ENCODE measurements around the gene CHPF.

The CHPF gene

DNA sequence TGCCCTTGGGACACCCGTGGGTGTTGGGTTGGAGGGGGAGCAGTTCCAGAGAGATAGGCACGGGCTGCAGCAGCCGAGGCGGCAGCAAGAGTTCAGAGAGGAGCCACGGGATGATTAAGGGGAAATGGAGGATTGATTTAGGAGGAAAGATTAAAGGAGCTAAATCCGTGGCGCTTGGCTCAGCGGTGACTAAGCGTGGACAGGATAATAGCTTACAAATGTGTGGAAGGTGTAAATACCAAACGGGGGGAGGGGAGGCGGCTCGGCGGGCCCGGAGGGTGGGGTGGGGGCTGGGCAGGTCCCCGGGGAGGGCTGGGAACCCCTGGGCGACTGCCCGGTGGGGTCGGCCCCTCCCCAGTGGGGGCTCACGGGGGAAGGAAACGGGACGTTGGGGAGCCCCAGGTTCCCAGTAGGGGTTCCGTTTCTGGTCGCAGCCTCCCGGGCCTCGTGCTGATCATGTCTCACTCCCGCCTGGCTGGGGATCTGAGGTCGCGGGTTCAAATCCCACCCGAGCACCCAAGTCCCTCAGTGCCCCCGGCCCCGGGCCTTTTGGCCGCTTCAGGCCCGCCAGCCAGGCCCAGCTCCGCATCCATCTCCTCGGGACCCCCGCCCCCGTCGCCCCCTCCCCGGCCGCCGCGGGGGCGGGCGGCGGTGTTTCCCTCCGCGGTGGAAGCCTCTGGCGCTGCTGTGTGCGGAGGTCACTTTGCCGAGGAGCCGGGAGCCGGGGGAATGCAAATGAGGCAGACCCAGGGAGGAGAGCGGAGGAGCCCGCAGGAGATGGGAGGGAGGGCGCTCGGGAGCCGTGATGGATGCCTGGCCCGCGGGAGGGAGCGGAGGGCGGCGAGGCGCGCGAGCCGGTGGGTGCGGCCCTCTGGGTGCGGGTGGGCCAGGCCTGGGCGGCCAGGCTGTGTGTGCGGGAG lies 21.2 kb downstream of the CHPF start:
- H3K27ac ChIP-seq (ENCODE audit: insufficient read depth, low read depth, low read length, poor library complexity, severe bottlenecking): no peak overlapping the region
- 7 to 8% methylated on average over 70 of the region's 70 CpGs for WGBS, 2 experiments
- H3K9me3 ChIP-seq (ENCODE audit: control insufficient read depth, low read length): no peaks in the 10 kb centered on the region
- H3K36me3 ChIP-seq (ENCODE audit: control insufficient read depth, insufficient read depth, low read length): no peaks in the 10 kb centered on the region
- H3K27me3 ChIP-seq (ENCODE audit: control insufficient read depth, insufficient read depth, low read length, poor library complexity, severe bottlenecking): peaks cover 22% of the 10 kb centered on the region
- peaks cover 46% of the 10 kb centered on the region for H3K4me1 ChIP-seq (ENCODE audit: control insufficient read depth, insufficient read depth, low read length)
- peak overlapping the region; percentile 22 for H3K4me3 ChIP-seq (ENCODE audit: insufficient read depth, low read depth, low read length)

DNA sequence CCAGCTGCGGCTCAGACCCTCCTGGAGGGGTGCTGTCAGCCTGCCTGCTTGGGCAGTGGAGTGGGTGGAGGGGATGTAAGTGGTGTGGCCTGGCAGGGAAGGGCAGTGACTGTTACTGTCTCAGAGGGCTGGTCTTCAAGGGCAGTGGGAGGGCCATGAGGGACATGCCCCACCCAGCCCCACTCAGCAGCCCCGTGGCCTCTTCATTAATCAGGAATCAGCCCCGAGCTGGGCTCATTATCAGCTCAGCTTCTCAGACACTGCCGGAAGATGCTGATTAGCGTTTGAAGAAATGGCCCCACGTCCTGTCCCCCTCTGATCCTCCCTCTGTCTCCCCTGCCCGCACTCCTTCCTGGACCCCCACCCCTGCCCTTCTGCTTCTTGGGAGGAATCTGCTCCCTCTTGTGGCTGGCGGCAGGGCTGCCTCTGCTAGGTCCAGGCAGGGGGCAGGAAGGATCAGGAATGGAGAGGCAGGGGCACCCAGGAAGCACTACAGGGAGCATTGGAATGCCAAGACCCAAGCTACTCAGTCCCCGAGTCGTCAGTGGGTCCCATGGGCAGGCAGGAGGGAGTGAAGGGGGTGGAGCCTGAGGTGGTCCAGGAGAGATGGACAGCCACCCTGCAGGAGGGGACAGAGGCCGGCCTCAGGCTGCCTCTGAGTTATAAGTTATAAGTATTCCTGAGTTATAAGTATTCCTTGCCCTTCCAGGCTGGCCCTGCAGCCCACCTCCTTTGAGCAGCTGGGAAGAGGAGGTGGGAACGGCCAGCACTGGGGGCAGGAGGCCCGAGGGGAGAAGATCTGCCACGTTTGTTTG lies 22.3 kb downstream of the CHPF start:
- H3K36me3 ChIP-seq (ENCODE audit: control insufficient read depth, insufficient read depth, low read length): no peaks in the 10 kb centered on the region
- no peaks in the 10 kb centered on the region for H3K9me3 ChIP-seq (ENCODE audit: control insufficient read depth, low read length)
- H3K4me1 ChIP-seq (ENCODE audit: control insufficient read depth, insufficient read depth, low read length): peaks cover 40% of the 10 kb centered on the region
- no peak overlapping the region for H3K4me3 ChIP-seq (ENCODE audit: insufficient read depth, low read depth, low read length)
- H3K27ac ChIP-seq (ENCODE audit: insufficient read depth, low read depth, low read length, poor library complexity, severe bottlenecking): no peak overlapping the region
- H3K27me3 ChIP-seq (ENCODE audit: control insufficient read depth, insufficient read depth, low read length, poor library complexity, severe bottlenecking): peaks cover 22% of the 10 kb centered on the region
- WGBS, 2 experiments: 13 to 20% methylated on average over 13 to 14 of the region's 14 CpGs

DNA sequence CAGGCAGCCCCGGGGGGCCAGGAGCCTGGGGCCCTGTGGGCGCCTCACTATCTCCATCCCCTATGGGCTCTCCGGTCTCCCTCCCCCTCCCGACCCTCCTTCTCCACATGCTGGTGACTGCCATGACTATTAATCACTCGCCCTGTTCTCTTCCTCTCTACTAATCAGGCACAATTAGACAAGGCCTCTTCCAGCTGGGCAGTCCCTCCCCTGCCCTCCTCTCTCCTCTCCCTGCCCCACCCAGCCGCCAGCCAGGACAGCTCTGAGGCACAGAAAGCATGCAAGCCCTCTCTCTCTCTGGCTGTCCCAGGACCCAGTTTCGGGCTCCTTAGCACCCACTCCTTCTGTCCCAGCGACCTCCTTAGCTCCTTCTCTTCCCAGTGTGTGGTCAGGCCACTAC lies 23.5 kb downstream of the CHPF start:
- no peak overlapping the region for H3K27ac ChIP-seq (ENCODE audit: insufficient read depth, low read depth, low read length, poor library complexity, severe bottlenecking)
- peaks cover 35% of the 10 kb centered on the region for H3K4me1 ChIP-seq (ENCODE audit: control insufficient read depth, insufficient read depth, low read length)
- H3K4me3 ChIP-seq (ENCODE audit: insufficient read depth, low read depth, low read length): no peak overlapping the region
- H3K27me3 ChIP-seq (ENCODE audit: control insufficient read depth, insufficient read depth, low read length, poor library complexity, severe bottlenecking): peaks cover 22% of the 10 kb centered on the region
- WGBS, 2 experiments: 71 to 75% methylated on average over 8 of the region's 8 CpGs
- H3K36me3 ChIP-seq (ENCODE audit: control insufficient read depth, insufficient read depth, low read length): no peaks in the 10 kb centered on the region
- H3K9me3 ChIP-seq (ENCODE audit: control insufficient read depth, low read length): no peaks in the 10 kb centered on the region

DNA sequence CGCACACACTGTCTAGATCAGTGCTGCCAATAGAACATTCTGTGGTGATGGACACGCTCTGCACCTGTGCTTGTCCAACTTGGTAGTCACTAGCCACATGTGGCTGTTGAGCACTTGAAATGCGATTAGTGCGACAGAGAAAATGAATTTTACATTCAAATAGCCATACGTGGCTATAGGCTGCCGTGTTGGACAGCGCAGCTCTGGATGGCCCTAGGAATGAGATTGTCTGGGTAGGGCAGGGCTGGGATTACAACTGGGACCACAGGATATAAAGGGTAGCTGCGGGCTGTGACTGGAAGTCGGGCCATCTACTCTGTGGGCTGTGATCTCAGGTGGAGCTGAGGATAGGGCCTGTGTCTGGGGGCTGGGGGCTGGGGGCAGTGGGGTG lies 24.1 kb downstream of the CHPF start:
- H3K4me3 ChIP-seq (ENCODE audit: insufficient read depth, low read depth, low read length): no peak overlapping the region
- no peaks in the 10 kb centered on the region for H3K9me3 ChIP-seq (ENCODE audit: control insufficient read depth, low read length)
- no peaks in the 10 kb centered on the region for H3K36me3 ChIP-seq (ENCODE audit: control insufficient read depth, insufficient read depth, low read length)
- 87 to 90% methylated on average over 9 of the region's 9 CpGs for WGBS, 2 experiments
- H3K4me1 ChIP-seq (ENCODE audit: control insufficient read depth, insufficient read depth, low read length): peaks cover 34% of the 10 kb centered on the region
- no peak overlapping the region for H3K27ac ChIP-seq (ENCODE audit: insufficient read depth, low read depth, low read length, poor library complexity, severe bottlenecking)
- peaks cover 28% of the 10 kb centered on the region for H3K27me3 ChIP-seq (ENCODE audit: control insufficient read depth, insufficient read depth, low read length, poor library complexity, severe bottlenecking)

DNA sequence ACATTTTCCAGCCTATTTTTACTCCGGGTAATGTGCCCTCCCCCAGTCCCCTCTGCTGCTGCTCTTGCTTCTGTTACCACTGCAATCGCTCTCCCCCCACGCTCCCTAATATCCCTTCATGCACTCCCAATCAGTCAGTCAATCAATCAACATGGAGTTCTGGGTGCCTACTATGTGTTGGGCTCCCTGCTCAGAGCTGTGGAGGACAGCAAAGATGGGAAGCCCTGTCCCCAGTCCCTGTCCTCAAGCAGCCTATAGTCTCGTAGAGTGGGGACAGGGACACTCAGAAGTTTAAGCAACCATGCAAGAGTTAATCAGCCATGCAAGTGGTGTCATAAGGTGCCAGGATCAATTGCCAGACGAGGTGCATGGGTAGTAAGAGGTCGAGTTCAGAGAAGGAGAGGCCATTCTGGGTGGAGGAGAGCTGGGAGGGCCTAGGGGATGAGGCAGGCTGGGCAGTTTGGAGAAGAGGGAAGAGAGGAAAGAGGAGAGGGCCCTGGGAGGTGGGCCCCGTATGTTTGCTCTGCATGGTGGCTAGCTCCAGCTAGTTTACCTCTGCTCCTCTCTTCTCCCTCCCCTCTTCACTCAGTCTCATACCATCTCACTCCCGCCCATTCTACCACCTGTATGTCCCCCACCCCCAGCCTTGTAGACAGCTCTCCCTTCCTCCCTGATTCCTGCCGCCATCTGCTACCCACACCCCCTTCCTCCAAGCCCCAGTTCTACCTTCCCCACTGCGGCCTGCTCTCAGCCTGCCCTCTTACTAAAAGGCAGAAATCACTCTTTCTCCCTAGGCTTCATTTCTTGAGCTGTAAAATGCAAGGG lies 25.4 kb downstream of the CHPF start:
- 71 to 78% methylated on average over 10 of the region's 10 CpGs for WGBS, 2 experiments
- Histone ChIP-seq H3K4me1 (ENCODE audit: control insufficient read depth, insufficient read depth, low read length) (peaks cover 46% of the 10 kb centered on the region), H3K4me3 (ENCODE audit: insufficient read depth, low read depth, low read length) (no peak overlapping the region), H3K9me3 (ENCODE audit: control insufficient read depth, low read length) (no peaks in the 10 kb centered on the region), H3K36me3 (ENCODE audit: control insufficient read depth, insufficient read depth, low read length) (no peaks in the 10 kb centered on the region), H3K27me3 (ENCODE audit: control insufficient read depth, insufficient read depth, low read length, poor library complexity, severe bottlenecking) (peaks cover 33% of the 10 kb centered on the region), H3K27ac (ENCODE audit: insufficient read depth, low read depth, low read length, poor library complexity, severe bottlenecking) (no peak overlapping the region)

DNA sequence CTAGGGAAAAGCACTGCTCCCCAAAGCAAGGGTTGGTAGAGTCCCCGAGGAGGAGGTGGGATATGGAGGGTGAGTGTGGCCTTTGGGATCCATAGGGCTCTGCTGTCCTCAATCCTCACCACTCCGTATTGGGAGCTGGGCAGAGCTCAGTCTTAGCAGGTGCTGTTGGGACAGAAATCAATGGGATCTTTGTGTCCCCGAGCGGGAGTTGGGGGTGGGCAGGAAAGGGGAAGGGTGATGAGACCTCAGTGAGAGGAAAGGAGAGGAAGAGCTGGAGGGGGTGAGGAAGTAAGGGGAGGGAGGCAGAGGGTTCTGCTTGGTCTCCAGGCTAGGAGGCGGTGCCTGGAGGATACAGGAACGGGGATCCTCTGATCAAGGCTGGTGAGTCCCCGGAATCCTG lies 26.7 kb downstream of the CHPF start:
- Histone ChIP-seq H3K27ac (ENCODE audit: insufficient read depth, low read depth, low read length, poor library complexity, severe bottlenecking) (no peak overlapping the region), H3K4me3 (ENCODE audit: insufficient read depth, low read depth, low read length) (no peak overlapping the region), H3K4me1 (ENCODE audit: control insufficient read depth, insufficient read depth, low read length) (peaks cover 53% of the 10 kb centered on the region), H3K27me3 (ENCODE audit: control insufficient read depth, insufficient read depth, low read length, poor library complexity, severe bottlenecking) (peaks cover 29% of the 10 kb centered on the region), H3K36me3 (ENCODE audit: control insufficient read depth, insufficient read depth, low read length) (no peaks in the 10 kb centered on the region), H3K9me3 (ENCODE audit: control insufficient read depth, low read length) (no peaks in the 10 kb centered on the region)
- WGBS, 2 experiments: 86 to 89% methylated on average over 7 of the region's 7 CpGs

DNA sequence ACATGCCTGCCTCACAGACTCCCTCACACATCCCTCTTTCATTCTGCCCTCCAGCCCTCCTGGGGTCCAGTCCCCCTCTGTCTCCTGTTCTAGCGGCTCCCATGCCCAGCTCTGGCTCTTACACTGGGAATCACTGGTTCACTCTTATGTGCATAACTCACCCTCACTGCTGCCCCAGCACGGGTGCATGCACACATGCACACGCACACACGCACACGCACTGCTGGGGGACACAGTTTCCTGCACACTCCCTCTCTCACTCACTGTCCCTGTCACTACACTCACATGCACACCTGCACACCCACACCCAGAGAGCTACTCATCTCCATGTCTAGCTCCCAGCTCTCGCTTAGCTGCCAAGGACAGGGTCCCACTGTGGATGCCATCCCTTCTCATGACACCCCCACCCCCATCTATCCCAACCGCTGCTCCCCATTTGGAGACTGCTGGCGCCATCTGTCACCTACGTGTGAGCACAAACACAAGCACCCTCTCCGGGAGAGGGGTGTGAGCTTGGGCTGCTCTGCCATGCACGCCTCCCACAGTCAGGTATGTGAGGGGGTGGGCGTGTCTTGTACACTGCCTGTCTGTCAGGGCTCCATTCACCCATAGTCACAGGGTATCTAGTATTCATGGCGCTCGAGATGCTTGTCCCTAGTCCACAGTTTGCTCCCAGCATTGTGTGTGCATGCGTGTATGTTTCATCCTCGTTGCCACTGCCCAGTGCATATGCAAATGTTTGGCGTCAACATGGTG lies 27.6 kb downstream of the CHPF start:
- H3K27me3 ChIP-seq (ENCODE audit: control insufficient read depth, insufficient read depth, low read length, poor library complexity, severe bottlenecking): peaks cover 27% of the 10 kb centered on the region
- no peaks in the 10 kb centered on the region for H3K36me3 ChIP-seq (ENCODE audit: control insufficient read depth, insufficient read depth, low read length)
- H3K9me3 ChIP-seq (ENCODE audit: control insufficient read depth, low read length): no peaks in the 10 kb centered on the region
- peaks cover 45% of the 10 kb centered on the region for H3K4me1 ChIP-seq (ENCODE audit: control insufficient read depth, insufficient read depth, low read length)
- no peak overlapping the region for H3K27ac ChIP-seq (ENCODE audit: insufficient read depth, low read depth, low read length, poor library complexity, severe bottlenecking)
- WGBS, 2 experiments: 87 to 89% methylated on average over 17 of the region's 17 CpGs
- no peak overlapping the region for H3K4me3 ChIP-seq (ENCODE audit: insufficient read depth, low read depth, low read length)

DNA sequence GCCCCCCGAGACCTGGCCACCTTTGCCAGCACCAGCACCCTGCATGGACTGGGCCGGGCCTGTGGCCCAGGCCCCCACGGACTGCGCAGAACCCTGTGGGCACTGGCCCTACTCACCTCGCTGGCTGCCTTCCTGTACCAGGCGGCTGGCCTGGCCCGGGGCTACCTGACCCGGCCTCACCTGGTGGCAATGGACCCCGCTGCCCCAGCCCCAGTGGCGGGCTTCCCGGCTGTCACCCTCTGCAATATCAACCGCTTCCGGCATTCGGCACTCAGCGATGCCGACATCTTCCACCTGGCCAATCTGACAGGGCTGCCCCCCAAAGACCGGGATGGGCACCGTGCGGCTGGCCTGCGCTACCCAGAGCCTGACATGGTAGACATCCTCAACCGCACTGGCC lies 28.8 kb downstream of the CHPF start:
- Histone ChIP-seq H3K9me3 (ENCODE audit: control insufficient read depth, low read length) (no peaks in the 10 kb centered on the region), H3K4me3 (ENCODE audit: insufficient read depth, low read depth, low read length) (no peak overlapping the region), H3K36me3 (ENCODE audit: control insufficient read depth, insufficient read depth, low read length) (no peaks in the 10 kb centered on the region), H3K27me3 (ENCODE audit: control insufficient read depth, insufficient read depth, low read length, poor library complexity, severe bottlenecking) (peaks cover 27% of the 10 kb centered on the region), H3K4me1 (ENCODE audit: control insufficient read depth, insufficient read depth, low read length) (peaks cover 42% of the 10 kb centered on the region), H3K27ac (ENCODE audit: insufficient read depth, low read depth, low read length, poor library complexity, severe bottlenecking) (no peak overlapping the region)
- 94% methylated on average over 21 of the region's 21 CpGs for WGBS, 2 experiments

DNA sequence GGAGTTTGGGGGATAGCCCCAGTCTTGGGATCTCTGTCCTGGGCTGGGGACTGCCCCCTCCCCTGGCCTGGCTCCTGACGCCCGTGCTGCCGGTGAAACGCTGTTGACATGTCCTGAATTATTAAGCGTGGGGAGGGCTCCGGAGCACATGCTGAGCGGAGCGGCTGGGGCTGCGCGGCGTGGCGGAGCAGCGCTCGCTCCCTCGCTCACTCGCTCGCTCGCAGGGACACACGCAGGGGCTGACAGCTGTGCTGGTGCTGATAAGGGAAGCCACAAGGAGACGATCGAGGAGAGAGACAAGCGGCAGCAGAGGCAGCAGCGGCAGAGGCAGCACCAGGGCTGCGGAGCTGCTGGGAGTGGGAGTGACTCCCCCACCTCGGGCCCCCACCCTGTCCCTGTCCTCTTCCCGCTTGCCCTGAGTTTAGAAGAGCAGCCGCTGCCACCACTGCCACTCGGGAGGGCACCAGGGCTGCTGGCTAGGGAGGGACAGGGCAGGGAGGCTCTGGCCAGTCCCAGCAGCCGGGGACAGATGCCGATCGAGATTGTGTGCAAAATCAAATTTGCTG lies 29.3 kb downstream of the CHPF start, which contains the start of gene ASIC4:
TSS of gene ASIC4 (plus strand) at position 287 of the 566 bp plus-strand sequence. CDS start at position 530, 243 bp downstream.
- H3K9me3 ChIP-seq (ENCODE audit: control insufficient read depth, low read length): no peaks in the 10 kb centered on the region
- 21 to 24% methylated on average over 31 of the region's 31 CpGs for WGBS, 2 experiments
- H3K36me3 ChIP-seq (ENCODE audit: control insufficient read depth, insufficient read depth, low read length): no peaks in the 10 kb centered on the region
- peaks cover 45% of the 10 kb centered on the region for H3K4me1 ChIP-seq (ENCODE audit: control insufficient read depth, insufficient read depth, low read length)
- H3K4me3 ChIP-seq (ENCODE audit: insufficient read depth, low read depth, low read length): peak within 1 kb of the TSS; percentile 2
- H3K27ac ChIP-seq (ENCODE audit: insufficient read depth, low read depth, low read length, poor library complexity, severe bottlenecking): no peak within 1 kb of the TSS
- peaks cover 27% of the 10 kb centered on the region for H3K27me3 ChIP-seq (ENCODE audit: control insufficient read depth, insufficient read depth, low read length, poor library complexity, severe bottlenecking)

Data from ectodermal cell (in vitro differentiated cells).